Stimulated activated CD4-positive, alpha-beta T cell treated with anti-CD3 and anti-CD28 coated beads, Interleukin-1b, Interleukin-23, amount 100 ng/mL, for 4 hours (primary cell): Measurements from ENCODE around the gene CDK8.
"Not testable (repeated sequence)": the region's sequence is repeated elsewhere in the genome, so short reads cannot be mapped to it uniquely, and the experiment has no call there.

Experiments used
- DNase-seq, 2 donors: peaks; one replicate each; pipeline ENCODE4 v3.0.0-alpha.2; 2020; ENCODE audit warnings: low read depth in 2 of 2

The CDK8 gene

GRCh38 chr13:26312019-26312418, 58.1 kb downstream of the CDK8 start:
- not testable (repeated sequence) for DNase-seq

GRCh38 chr13:26316095-26316494, 62.2 kb downstream of the CDK8 start:
- DNase-seq = not testable (repeated sequence)

- no peak for DNase-seq
Measured at GRCh38 chr13:26320766-26321165, 66.8 kb downstream of the CDK8 start.

- no peak for DNase-seq
Measured at GRCh38 chr13:26323127-26323526, 69.2 kb downstream of the CDK8 start.

- no peak for DNase-seq
Measured at GRCh38 chr13:26323764-26324163, 69.8 kb downstream of the CDK8 start.

- DNase-seq = no peak
Measured at GRCh38 chr13:26324294-26324693, 70.4 kb downstream of the CDK8 start.

GRCh38 chr13:26324867-26325266, 70.9 kb downstream of the CDK8 start:
- DNase-seq = no peak

- DNase-seq = no peak
Measured at GRCh38 chr13:26325876-26326275, 71.9 kb downstream of the CDK8 start.

GRCh38 chr13:26326562-26326961, 72.6 kb downstream of the CDK8 start:
- no peak for DNase-seq

GRCh38 chr13:26327940-26328725, 74.2 kb downstream of the CDK8 start:
- no peak for DNase-seq

- DNase-seq = no peak
Measured at GRCh38 chr13:26335158-26335557, 81.2 kb downstream of the CDK8 start.

- no peak for DNase-seq
Measured at GRCh38 chr13:26340807-26341206, 86.9 kb downstream of the CDK8 start.

GRCh38 chr13:26342898-26343297, 89.0 kb downstream of the CDK8 start:
- DNase-seq = no peak

- DNase-seq = no peak
Measured at GRCh38 chr13:26343816-26344215, 89.9 kb downstream of the CDK8 start.

- DNase-seq = no peak
Measured at GRCh38 chr13:26344980-26345379, 91.1 kb downstream of the CDK8 start.

GRCh38 chr13:26348966-26349365, 95.0 kb downstream of the CDK8 start:
- DNase-seq = no peak

- no peak for DNase-seq
Measured at GRCh38 chr13:26362261-26362660, 108.3 kb downstream of the CDK8 start.

- DNase-seq = no peak
Measured at GRCh38 chr13:26370553-26370952, 116.6 kb downstream of the CDK8 start.

- no peak for DNase-seq
Measured at GRCh38 chr13:26372747-26373146, 118.8 kb downstream of the CDK8 start.

- DNase-seq = no peak
Measured at GRCh38 chr13:26376430-26376829, 122.5 kb downstream of the CDK8 start.

- no peak for DNase-seq
Measured at GRCh38 chr13:26377038-26377437, 123.1 kb downstream of the CDK8 start.

- DNase-seq = no peak
Measured at GRCh38 chr13:26378116-26378515, 124.2 kb downstream of the CDK8 start.

GRCh38 chr13:26379831-26380230, 125.9 kb downstream of the CDK8 start:
- DNase-seq = no peak

GRCh38 chr13:26380930-26381329, 127.0 kb downstream of the CDK8 start:
- DNase-seq = no peak
